GM12875 (cell line): ENCODE results near the gene ATF4.
"Not testable (repeated sequence)": the region's sequence is repeated elsewhere in the genome, so short reads cannot be mapped to it uniquely, and the experiment has no call there.

Experiments used
- H3K4me3 ChIP-seq: one replicate; pipeline ENCODE4 v1.5.1; 2011; ENCODE audit warnings: low read depth, low read length, control low read depth
- TF ChIP-seq, protein P1 (sequence below): IDR thresholded peaks from 2 replicates; pipeline ENCODE4 v1.5.1; 2011; ENCODE audit warnings: low read depth, mild to moderate bottlenecking, control low read depth, inconsistent platforms, low read length, moderate library complexity, borderline replicate concordance; ENCODE audit not compliant: insufficient read depth

Gene ATF4

DNA sequence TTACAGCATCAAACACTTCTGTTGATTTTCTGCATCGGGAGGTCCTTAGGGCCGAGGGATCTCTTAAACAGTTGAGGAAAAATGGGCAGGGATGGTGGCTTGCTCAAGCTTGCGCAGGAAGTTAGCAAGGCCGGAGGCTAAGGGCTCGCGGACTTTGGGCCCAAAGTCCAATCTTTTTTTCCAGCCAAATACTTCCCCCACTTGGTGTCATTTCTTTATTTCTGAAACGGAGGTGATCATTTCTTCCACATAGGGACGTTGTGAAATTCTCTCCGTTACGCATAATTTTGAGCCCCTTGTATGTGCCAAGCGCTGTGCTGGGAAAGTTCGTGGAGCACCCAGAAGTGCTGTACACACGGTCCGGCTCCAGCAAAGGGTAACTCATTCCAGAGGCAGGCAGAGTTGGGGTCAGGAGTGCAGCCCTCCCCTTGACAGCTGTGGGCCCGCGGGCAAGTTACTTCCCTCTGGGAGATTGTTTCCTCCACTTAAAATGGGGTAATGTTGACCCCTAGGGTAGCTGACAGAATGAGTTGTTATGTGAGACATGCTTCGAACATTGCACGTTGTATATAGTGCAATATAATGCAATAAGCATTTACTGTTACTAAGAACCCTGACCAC is 17.5 kb upstream of the ATF4 start:
- H3K4me3 ChIP-seq = peak overlapping the region; percentile 97
- TF ChIP-seq, protein P1, sequence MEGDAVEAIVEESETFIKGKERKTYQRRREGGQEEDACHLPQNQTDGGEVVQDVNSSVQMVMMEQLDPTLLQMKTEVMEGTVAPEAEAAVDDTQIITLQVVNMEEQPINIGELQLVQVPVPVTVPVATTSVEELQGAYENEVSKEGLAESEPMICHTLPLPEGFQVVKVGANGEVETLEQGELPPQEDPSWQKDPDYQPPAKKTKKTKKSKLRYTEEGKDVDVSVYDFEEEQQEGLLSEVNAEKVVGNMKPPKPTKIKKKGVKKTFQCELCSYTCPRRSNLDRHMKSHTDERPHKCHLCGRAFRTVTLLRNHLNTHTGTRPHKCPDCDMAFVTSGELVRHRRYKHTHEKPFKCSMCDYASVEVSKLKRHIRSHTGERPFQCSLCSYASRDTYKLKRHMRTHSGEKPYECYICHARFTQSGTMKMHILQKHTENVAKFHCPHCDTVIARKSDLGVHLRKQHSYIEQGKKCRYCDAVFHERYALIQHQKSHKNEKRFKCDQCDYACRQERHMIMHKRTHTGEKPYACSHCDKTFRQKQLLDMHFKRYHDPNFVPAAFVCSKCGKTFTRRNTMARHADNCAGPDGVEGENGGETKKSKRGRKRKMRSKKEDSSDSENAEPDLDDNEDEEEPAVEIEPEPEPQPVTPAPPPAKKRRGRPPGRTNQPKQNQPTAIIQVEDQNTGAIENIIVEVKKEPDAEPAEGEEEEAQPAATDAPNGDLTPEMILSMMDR = no peak

DNA sequence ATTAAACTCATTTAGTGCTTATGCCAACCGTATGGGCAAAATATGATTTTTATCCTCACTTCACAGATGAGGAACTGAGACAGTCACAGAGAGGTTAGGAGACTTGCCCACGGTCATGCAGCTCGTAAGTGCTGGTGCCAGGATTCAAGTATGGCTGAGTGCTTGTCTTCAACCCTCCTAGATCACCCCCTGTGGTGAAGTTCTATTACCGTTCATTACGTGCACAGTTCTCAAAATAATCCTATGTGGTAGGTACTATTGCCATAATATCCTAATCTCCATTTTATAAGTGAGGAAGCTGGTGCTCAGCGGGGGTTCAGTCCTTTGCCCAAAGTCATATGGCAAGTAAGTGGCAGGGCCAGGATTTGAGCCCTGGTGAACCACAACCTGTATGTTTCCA is 16.7 kb upstream of the ATF4 start:
- TF ChIP-seq, protein P1 = no peak
- H3K4me3 ChIP-seq = peak overlapping the region; percentile 97

DNA sequence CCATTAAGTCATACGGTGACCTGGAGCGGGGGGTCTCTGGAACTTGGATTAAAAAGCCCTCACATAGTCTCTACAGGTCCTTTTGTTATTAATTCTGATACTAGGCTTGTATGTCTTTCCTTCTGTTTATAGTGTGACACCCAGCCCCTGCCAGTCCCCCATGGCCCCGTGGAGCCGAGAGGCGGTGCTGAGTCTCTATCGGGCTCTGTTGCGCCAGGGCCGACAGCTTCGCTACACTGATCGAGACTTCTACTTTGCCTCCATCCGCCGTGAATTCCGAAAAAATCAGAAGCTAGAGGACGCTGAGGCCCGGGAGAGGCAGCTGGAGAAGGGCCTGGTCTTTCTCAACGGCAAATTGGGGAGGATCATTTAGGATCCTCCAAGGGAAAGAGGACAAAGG is 16.3 kb upstream of the ATF4 start:
- TF ChIP-seq, protein P1 = no peak
- no peak overlapping the region for H3K4me3 ChIP-seq

DNA sequence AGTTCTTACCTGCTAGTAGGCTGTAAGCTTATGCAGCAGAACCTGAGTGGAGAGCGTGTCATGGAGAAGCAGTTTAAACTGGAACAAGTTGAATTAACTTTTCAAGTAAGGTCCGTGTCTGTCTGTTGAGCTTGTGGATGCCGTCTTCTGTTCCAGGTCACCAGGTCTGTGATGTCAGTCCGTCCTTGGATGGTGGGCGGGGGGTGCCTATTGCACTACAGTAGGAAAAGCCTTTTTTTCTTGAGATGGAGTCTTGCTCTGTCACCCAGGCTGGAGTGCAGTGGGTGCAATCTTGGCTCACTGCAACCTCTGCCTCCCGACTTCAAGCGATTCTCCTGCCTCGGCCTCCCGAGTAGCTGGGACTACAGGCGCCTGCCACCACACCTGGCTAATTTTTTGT is 13.3 kb upstream of the ATF4 start:
- H3K4me3 ChIP-seq = not testable (repeated sequence)

DNA sequence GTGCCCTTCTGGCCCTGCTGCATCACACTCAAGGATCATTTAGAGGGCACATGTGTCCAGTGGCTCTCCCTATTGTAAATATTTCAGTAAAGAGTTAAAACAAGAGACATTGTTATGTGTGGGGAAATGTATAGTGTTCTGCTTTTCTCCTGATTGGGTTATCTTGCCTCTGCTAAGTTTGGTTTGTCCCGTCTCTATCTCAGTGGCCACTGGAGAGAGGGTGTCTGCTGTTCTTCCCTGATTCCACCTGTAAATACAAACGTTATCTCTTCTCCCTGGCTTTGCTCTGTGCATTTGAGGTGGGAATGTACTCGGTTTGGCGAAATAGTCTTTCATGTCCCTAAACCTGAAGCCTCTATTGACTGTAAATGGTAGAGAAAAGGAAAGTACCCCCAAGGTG is 12.0 kb upstream of the ATF4 start:
- TF ChIP-seq, protein P1 = no peak
- H3K4me3 ChIP-seq = no peak overlapping the region

DNA sequence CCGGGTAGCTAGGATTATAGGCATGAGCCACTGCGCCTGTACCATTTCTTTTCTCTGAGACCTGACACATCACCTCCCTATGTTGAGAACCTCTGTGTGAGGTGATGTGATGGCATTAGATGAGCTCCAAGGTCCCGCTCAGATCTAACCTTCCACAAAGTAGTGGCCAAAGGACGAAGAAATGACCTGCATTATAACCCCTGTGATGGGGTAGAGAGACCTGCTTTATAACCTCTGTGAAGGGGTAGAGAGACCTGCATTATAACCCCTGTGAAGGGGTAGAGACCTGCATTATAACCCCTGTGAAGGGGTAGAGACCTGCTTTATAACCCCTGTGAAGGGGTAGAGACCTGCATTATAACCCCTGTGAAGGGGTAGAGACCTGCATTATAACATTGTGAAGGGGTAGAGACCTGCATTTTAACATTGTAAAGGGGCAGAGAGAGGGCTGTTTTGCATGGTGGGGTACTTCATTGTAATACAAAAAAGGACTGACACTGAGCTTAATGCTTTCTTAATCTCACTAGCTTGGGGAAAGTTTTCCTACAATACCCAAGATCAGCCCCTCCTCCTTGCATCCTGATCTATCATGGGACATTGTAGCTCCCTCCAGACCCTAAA is 9.7 kb upstream of the ATF4 start:
- TF ChIP-seq, protein P1 = no peak
- H3K4me3 ChIP-seq = no peak overlapping the region

DNA sequence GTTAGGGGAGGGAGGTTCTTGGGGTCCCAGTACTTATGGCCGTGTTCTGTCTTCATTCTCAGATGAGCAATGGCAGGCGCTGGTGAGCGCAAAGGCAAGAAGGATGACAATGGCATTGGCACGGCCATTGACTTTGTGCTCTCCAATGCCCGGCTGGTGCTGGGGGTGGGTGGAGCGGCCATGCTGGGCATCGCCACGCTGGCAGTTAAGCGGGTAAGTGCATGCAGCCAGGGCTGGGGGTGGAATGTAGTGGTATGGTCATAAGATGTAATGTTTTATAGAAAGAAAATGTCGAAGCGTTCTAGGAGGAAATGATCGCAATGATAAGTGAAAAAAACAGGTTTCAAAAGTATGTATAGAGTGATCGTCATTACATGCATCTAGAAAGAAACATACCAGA is 9.1 kb upstream of the ATF4 start:
- TF ChIP-seq, protein P1 = no peak
- no peak overlapping the region for H3K4me3 ChIP-seq

DNA sequence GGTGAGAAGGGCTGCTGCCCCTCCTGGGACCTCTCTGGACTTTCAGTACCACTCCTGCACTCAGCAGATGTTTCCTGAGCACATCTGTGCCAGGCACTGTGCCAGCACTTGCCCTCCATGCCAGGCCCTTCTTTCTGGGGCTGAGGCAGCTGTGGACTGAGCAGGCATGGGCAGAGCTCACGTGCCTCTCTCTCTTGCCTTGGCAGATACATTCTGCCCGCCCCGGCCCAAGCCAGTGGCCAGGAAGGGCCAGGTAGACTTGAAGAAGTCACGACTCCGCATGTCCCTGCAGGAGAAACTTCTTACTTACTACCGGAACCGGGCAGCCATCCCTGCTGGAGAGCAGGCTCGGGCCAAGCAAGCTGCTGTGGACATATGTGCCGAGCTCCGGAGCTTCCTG is 8.3 kb upstream of the ATF4 start:
- no peak overlapping the region for H3K4me3 ChIP-seq
- TF ChIP-seq, protein P1 = no peak
